IPS DF 4.7 (cell line): ENCODE data around the gene PLXNA4.

Experiments
- DNase-seq: peaks from one replicate; pipeline ENCODE4 v3.0.0-alpha.2; 2013; ENCODE audit warnings: low spot score; ENCODE audit errors: extremely low read depth

The PLXNA4 gene

DNA sequence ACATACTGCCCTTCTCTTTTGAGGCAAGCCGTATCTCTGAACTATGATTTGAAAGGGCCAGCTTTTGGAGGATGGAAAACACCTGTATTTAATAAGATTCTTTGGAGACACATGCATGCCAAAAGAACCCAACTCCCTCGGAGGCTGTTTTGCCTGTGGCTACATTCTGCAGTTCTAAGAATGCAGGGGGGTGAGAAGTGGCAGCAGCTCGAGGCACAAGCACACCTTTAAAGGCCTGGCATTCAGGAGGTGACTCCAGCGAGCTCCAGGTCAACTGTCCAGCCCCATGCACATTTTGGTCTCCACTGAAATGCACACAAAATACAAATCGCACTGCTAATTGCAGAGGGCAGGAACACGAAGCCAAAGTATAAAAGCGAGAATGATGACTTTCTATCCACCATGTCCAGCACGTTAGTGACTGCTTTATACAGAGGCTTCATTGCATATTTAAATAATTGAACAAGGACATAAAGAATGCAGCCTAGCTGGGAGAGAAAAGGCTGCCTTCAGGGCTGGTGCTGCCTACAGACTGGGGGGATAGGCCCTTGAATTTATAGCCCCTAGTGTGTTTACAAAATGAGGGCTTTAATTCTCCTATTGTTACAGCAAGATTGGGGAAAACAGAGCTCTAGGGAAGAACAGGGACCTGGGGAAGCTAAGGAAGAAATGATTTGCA is 359.3 kb downstream of the PLXNA4 start:
- no peak for DNase-seq

DNA sequence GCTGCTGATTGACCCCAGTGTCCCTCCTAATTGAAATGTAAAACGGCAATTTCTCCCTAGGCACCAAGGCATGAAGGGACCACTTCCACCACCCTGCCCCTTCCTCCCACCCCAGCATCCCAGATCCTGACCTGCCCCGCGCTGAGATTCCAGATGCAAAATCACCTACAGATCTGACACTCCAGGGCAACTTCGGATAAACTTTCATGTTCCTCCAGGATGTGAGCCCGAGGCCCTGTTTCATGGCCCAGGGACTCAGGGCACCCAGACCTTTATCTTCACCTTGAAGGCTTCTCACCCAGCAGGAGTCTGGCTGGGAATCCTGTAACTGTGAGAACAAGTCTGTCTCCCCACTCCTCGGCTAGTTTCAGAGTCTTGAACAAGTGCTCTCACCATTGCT is 361.8 kb downstream of the PLXNA4 start:
- no peak for DNase-seq

DNA sequence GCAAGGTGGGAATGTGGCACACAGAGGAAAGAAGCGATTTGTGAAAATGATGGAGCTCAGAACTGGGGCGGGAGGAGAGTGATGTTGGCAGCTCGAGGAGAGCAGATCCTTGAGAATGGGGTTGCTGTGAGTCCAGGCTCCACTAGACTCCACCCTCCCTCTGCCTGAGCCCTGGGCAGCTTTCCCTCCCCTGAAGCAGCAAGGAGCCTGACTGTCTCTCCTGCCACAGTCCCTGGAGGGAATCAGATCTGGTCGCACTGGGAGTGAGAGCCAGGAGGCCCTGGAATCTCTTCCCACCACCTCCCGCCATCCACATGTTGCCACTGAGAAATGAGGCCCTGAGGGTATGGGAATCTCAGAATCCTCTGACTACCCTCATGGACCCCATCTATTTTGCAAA is 362.7 kb downstream of the PLXNA4 start:
- no peak for DNase-seq

DNA sequence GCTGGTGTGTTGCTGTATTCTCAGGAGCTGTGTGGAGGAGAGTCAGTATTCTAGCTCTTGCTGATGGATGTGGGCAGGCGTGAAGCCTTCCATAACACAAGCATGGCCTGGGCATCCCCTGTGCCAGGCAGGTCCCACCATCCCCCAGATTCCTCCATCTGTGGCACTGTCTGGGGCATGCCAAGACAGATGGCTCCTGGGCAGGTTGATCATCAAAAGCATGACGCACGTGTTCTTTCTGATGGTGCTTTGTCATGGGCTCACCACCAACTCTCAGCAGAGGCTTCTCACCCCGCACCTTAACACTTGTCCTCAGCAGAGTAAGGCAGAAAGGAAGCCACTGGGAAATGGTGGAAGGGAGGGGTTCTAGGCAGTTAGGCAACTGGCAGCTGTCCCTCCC is 364.3 kb downstream of the PLXNA4 start:
- DNase-seq, result no peak

DNA sequence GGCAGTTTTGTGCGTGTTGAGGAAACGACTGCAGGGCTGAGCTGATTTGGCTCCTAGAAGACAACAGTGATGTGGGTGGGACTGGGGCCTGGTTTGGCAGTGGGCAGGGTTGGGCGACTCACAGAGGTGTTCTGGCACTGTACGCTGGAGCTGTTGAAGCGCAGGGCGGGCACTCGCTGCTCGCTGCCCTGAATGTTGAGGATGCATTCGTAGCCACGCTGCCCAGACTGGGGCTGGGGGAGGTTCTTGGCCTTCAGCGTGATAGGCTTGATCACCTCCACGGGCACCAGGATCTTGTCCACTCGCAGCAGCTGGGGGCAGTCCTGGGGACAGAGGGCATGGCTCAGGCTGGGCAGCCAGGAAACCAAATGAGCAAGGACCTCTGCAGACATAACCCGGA is 365.4 kb downstream of the PLXNA4 start:
- DNase-seq, result no peak

DNA sequence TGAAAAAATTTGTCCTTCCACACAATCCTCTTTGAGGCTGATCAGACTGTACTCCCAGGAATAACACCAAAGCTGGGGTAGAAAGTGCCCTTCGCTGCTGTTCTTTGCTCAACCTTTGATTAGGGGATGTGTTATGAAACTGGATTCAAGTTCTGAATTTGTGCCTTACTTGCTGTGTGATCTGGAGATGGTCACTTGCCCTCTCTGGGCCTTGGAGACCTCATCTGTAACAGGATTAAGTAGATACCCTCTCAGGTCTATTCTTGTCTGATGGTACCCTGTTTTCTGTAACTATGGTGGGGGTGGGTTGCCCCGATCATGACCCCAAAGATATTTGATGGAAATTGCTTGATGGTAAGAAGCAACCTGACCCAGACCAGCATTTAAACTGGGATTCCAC is 368.5 kb downstream of the PLXNA4 start:
- DNase-seq, result no peak

DNA sequence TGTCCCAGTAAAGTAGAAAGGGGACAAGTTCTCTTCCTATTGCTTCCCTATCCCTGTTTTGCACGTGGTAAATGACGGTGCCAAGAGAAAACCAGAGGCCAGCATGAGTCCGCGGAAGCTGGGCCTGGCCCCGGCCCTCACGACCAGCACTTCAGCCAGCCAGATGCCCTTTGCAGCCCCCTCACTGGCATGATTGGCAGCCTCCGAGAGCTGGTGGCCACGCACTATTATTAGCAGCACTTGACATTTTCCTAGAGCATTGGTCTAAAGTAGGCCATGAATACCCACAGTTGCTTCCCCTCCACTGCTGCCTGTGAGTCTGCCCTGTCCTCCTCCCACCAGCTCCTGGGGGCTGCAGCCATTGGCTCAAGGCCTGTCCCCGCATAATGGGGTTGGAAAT is 369.1 kb downstream of the PLXNA4 start:
- no peak for DNase-seq

DNA sequence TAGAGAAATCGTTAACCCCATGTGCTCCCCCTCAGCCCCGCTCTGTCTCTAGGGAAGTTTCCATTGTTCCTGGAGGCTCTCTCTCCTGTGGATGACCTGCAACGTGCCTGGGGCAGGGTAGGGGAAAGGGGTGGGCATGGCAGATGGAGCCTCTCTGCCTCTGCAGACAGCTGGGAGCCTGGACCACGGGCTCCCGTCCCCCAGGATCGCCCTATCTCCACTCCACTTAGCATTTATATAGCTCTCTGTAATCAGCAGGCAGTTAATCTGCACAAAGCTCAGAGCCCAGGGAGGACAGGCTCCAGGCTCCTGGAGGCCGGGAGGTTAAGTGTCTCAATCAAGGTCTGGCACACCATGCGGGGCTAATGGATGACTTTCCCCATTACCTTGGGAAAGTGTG is 369.7 kb downstream of the PLXNA4 start:
- no peak for DNase-seq

DNA sequence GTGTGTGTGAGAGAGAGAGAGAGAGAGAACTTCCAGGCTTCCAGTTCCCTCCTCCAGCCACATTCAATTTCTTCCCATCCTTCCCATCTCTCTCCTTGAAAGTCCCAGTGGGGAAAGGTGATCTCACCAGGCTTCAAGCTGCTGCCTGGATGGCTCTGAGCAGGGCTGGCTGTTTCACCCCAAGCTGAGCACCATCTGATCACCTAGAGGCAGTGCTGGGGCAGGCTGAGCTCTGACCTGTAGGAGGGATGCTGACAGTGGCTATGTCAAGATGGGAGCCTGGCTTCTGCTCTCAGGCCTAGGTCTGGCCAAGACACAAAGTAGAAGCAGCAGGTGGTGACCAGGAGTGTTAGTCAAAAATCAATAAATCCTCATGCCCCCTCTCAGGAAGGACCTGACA is 370.8 kb downstream of the PLXNA4 start:
- DNase-seq, result no peak

DNA sequence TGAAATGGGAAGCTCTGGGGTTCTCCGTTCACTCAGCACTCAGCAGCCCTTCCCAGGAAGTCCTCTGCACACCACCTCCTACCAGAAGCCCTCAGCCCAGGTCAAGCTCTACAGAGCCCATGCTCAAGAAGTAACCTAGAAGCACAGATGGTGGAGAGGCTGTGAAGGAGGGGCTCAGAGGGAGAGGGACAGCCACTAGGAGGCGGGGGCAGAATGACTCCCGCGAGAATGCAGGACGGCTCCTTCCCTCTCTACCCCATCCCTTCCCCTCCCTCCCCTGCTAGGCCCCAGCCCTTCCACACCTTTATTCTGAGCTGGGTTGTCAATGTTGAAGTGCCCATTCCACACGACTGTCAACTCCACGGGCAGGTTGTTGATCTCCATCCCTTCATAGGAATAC is 373.2 kb downstream of the PLXNA4 start:
- DNase-seq, result no peak

DNA sequence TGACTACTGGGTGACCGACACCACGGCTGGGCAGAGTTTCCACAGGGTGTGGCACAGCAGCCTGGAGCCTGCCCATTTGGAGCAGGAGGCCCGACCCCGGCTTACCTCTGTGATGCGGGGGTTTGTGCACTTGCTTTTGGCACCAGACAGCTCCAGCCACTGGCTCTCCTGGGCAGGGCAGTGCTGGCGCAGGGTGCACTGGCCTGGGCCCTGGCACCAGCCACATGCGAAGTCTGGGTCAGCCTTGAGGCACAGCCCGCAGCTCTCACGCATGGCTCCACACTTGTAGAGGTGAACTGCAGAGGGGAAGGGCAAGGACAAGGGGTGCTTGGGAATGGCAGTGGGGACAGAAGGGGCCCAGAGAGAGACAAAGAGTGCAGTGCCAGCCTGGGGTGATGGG is 373.7 kb downstream of the PLXNA4 start:
- no peak for DNase-seq

DNA sequence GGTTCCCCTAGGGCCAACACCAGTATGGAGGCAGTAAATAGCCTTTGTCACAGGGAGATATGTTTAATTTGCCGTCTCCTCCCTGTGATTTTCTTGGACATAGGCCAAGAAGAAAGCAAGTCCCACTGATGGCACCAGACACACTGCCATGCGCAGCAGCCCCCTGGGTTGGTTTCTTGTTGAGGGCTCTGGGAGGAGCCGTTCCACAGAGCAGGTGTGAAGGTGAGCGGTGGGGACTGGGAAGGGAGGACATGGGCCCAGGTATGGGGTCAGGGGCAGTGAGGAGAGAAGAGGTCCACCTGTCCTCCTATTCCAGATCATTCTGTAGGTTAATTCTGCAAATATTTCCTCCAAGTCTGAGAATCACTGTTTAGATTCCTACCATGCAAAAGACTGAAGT is 376.1 kb downstream of the PLXNA4 start:
- no peak for DNase-seq

DNA sequence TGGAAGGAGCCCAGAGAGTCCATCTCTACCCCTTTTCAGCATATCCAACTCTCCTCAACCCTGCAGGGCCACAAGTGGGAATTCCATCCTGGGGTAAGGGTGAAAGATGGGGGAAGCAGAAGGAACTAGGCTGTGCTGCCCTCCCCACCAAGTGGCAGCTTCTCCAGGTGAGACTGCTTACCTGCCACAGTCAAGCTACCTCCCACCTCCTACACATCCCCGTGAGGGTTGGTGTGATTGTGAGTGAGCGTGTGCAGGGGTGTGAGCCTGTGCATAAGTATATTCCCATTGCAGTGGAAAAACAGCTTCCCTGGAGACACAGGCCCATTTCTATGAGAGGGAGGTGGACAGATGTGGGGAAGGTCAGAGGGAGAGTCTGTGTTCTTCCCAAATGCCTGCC is 376.6 kb downstream of the PLXNA4 start:
- no peak for DNase-seq

DNA sequence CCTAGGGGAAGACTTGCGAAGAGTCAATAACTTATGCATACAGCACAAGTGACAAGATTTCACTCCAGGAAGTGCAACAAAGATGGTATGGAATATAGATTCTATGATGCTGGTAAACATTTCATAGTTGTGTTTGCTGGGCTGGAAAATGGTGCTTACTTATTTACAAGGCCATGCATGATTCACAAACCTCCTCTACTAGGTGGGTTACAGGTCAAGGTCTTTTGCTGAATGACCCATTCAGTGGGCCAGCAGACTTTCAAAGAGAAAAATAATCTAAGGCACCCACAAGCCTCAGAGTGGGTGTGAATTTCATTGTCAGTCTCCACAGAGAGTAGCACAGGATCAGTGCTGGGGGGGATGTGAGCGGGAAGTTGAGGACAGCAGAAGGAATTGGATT is 378.5 kb downstream of the PLXNA4 start:
- no peak for DNase-seq

DNA sequence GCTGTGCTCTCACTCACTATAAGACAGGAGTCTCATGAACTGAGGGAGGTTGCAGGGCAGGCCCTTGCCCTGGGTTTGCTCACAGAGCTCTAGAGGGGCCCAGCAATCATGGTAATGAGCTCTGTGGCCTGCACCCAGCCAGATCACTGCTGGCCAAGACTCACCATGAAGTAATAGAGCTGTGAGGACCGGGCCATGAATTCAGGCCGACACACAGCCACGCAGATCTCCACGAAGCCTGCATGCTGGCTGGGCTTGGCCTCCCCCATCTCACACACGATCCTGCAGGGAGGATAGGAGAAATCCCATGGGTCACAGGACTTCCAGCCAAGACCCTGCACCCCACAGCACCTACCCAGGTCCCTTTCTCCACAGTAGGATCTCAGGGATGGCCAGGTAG is 382.4 kb downstream of the PLXNA4 start:
- DNase-seq, result no peak

DNA sequence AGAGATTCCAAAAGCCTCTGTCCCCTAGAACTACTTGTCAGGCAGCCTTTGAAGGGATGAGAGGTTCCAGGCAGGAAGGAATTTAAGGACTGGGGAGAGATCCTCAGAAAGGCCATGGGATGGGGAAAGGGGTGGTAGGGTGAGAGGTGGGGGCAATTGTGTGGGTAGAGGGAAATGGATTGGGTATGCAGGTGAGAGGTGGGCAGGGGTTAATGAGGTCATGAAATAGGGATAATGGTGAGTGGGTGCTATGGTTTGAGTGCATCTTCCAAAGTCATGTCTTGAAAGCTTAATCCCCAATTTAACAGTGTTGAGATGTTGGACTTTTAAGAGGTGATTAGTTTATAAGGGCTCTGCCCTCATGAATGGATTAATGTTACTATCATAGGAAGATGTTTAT is 383.5 kb downstream of the PLXNA4 start:
- DNase-seq, result no peak

DNA sequence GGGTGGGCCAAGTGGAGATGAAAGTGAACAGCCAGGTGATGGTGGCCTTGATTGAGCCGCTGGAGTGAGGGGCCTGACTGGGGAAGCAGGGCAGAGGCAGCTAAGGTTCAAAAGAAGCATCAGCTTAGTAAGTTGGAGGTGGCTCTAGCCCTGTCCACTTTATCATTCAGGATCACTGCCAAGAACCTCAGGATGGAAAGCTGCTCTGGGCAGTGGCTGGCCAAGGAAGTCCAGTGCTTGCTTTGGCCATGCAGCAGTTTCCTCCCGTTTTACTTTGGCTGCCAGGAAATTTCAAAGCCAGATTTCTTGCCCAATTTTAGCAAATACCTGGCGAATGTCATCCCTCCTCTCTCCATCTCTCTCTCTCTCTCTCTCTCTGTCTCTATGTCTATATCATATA is 384.9 kb downstream of the PLXNA4 start:
- DNase-seq, result no peak

DNA sequence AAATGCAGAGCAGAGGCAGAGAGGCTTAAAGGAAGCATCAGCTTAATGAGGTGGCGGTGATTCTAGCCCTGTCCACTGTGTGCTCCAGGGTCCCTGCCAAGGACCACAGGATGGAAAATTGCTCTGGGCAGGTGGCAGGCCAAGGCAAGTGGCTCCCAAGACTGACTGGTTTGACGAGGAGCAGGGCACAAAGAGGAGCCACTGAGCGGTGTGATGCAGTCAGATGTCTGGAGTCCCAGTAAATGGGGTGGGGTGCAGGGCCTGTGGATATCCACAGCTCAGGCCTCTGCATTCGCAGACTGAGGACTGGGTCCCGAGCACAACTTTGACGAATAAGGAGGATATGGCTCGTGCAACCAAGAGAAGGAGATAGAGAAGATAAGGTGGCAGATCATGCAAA is 385.6 kb downstream of the PLXNA4 start:
- DNase-seq, result no peak

DNA sequence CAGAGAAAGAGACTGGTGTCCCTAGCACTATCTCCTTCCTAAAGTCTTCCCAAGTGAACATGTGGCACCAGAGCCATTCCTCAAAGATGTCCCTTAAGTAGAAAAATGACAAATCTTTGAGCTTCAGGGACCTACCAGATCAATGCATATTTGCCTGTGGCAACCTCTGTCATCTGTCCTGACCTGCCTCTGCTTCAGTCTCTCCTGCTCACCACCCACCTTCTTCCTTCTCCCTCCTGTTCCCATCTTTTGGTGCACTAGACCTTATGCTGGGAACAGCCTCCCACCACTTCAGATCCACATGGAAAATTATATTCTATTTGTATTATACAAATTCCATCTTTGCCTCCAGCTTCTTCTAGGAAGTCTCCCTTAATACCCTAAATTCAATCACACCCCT is 386.4 kb downstream of the PLXNA4 start:
- DNase-seq, result no peak

DNA sequence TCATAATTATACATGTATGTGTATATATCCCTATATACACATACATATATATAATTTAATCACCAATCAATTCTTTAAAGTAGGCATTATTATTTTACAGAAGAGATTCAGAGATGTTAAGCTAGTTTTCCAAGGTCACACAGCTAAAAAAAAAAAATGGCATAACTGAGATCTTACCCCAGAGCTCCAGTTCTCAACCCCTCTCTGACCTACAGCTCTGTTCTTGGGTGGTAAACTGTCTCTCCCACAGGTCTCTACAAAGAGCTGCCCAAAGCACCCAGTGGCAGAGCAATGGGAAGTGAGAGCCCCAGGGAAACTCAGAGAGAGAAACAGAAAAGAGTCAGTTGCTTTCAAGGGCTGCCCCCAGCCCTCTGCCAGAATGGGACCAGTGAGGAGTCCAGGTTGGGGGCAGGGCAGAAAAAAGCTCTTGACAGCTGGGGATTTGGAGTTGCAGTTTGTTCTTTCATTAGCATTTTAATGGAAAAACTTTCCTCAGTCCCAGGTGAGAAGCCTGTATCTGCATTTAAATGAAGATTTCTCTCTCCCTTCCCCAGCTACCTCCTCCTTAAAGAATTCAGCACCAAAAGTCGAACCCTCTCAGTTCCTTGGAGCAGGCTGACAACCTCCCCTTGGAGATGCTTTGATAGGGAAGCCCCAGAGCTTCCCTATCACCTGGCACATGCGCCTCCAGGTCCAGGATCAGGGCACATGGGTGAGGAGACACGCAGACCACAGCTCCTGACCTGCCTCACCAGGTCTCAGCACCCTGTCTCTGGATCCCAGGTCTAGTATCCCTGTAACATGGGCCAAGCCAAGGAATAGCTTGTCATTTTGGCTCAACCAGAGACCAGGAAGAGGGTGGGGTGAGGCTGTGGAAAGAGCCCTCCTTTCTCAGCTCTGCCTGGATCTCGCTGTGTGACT is 388.1 kb downstream of the PLXNA4 start:
- DNase-seq, result peak; percentile 90

DNA sequence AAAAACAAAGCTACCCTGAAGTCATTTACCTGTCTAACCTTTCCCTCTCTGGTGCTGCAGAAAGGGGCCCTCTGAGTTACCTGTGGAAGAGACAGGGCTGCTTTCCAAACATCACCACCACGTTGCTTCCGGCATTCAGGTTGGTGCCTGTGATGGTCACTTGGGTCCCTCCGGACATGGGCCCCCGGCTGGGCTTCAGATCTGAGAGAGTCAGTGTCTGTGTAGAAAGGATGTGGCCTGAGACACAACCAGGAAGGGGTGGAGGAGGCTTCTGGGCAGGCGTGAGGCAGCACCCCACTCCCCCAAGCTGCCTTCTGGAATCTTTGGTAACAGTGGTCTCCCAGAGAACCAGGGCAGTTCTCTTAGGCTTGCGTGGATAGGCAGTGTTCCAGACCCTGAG is 388.9 kb downstream of the PLXNA4 start:
- DNase-seq, result no peak

DNA sequence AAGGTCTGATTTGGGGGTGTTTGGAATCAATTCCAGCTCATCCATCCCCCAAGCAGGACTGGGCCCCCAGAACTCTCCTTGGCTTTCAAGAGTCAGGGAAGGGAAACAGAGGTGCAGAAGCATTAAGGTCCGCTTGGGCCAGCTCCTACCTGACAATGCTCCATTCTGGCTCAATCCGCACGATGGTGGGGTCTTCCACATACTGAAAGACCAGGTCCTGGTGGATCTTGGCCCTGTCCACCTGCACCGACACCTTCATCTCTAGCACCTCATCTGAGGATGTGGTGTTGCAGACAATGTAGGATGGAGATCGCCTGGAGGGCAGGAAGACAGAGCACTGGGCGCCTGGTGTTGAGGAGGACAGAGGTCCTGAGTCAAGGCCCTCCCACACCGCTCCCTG is 391.1 kb downstream of the PLXNA4 start:
- no peak for DNase-seq

DNA sequence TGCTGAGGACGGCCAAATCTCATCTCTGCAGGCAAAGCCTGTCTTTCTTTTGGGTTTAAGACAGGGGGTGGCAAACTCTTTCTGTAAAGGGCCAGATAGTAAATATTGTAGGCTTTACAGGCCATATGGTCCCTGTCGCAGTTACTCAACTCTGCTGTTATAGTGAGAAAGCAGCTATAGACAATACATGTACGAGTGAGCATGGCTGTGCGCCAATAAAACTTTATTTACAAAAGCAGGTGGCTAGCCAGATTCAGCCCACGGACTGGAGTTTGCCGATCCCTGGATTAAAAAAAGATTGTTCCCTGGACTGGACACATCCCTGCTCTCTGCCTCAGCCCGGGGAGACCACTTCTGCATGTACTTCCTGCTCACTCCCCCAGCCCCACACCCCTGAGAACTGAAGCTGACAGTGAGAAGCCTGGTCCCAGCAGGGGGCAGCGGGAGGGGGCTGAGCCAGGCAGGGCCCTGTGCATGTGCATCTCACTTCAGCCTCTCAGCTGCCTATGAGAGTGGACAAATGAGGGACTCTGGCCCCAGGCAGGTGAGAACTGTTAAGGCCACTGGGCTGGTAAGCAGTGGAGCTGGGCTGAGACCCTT is 392.4 kb downstream of the PLXNA4 start:
- DNase-seq, result no peak
